Mononuclear cell (primary cell): ENCODE data around the gene ARHGAP23. TPM values are rescaled to one million over a fixed set of nuclear protein-coding genes. Genes with fewer than 3 reads are reported as not detected.
"Not testable (repeated sequence)": the region's sequence is repeated elsewhere in the genome, so short reads cannot be mapped to it uniquely, and the experiment has no call there.

Experiments used
- H3K27me3 ChIP-seq: 2 replicates; pipeline ENCODE4 v1.6.0; 2011; ENCODE audit warnings: low read length, control low read depth; ENCODE audit not compliant: insufficient read depth
- H3K4me1 ChIP-seq: 2 replicates; pipeline ENCODE4 v1.5.1; 2011; ENCODE audit warnings: mild to moderate bottlenecking, low read length, control low read depth; ENCODE audit not compliant: insufficient read depth
- H3K4me3 ChIP-seq: 2 replicates; pipeline ENCODE4 v1.5.1; 2011; ENCODE audit warnings: mild to moderate bottlenecking, low read length, moderate library complexity
- H3K9me3 ChIP-seq: 2 replicates; pipeline ENCODE4 v1.5.1; 2011; ENCODE audit warnings: low read depth, mild to moderate bottlenecking, control low read depth, low read length
- total RNA-seq: library from RNA; depleted of rRNA; stranded (reverse); fragments of >200 nt; gene quantifications from one replicate; pipeline ENCODE4 v1.2.3, GENCODE V29; 2012

ARHGAP23 gene
- total RNA-seq, 1 donor: 0.94 TPM

GRCh38 chr17:38497656-38498055, 69.4 kb downstream of the ARHGAP23 start:
- H3K9me3 ChIP-seq, H3K27me3 ChIP-seq, H3K4me1 ChIP-seq, H3K4me3 ChIP-seq: not testable (repeated sequence)

GRCh38 chr17:38498353-38498752, 70.1 kb downstream of the ARHGAP23 start:
- Histone ChIP-seq H3K9me3 (no peaks in the 10 kb centered on the region), H3K4me3 (no peak overlapping the region), H3K27me3 (no peaks in the 10 kb centered on the region), H3K4me1 (no peaks in the 10 kb centered on the region)

- not testable (repeated sequence) for H3K27me3 ChIP-seq, H3K4me1 ChIP-seq, H3K9me3 ChIP-seq, H3K4me3 ChIP-seq
These were observed 71.0 kb downstream of the ARHGAP23 start for GRCh38 chr17:38499230-38499629.

- not testable (repeated sequence) for H3K9me3 ChIP-seq, H3K4me3 ChIP-seq, H3K4me1 ChIP-seq, H3K27me3 ChIP-seq
These were observed 73.5 kb downstream of the ARHGAP23 start for GRCh38 chr17:38501718-38502117.

- H3K4me1 ChIP-seq, H3K27me3 ChIP-seq: not testable (repeated sequence)
These were observed 75.1 kb downstream of the ARHGAP23 start for GRCh38 chr17:38503286-38503913.

GRCh38 chr17:38504216-38504615, 76.0 kb downstream of the ARHGAP23 start:
- H3K9me3 ChIP-seq: no peaks in the 10 kb centered on the region
- no peaks in the 10 kb centered on the region for H3K4me1 ChIP-seq
- H3K27me3 ChIP-seq: no peaks in the 10 kb centered on the region
- no peak overlapping the region for H3K4me3 ChIP-seq

More at GRCh38 chr17:38503286-38503913, 75.1 kb downstream of the ARHGAP23 start:
- not testable (repeated sequence) for H3K4me3 ChIP-seq, H3K9me3 ChIP-seq

- H3K4me3 ChIP-seq: no peak overlapping the region
- H3K4me1 ChIP-seq: peaks cover 7% of the 10 kb centered on the region
- peaks cover 16% of the 10 kb centered on the region for H3K27me3 ChIP-seq
- H3K9me3 ChIP-seq: no peaks in the 10 kb centered on the region
These were observed 79.2 kb downstream of the ARHGAP23 start for GRCh38 chr17:38507436-38507835.

GRCh38 chr17:38507921-38508569, 79.8 kb downstream of the ARHGAP23 start:
- Histone ChIP-seq H3K27me3 (peaks cover 16% of the 10 kb centered on the region), H3K4me1 (peaks cover 7% of the 10 kb centered on the region), H3K4me3 (no peak overlapping the region), H3K9me3 (no peaks in the 10 kb centered on the region)

- Histone ChIP-seq H3K4me3 (no peak overlapping the region), H3K9me3 (no peaks in the 10 kb centered on the region), H3K4me1 (peaks cover 7% of the 10 kb centered on the region), H3K27me3 (peaks cover 16% of the 10 kb centered on the region)
These were observed 80.3 kb downstream of the ARHGAP23 start for GRCh38 chr17:38508570-38508950.

- Histone ChIP-seq H3K27me3 (peaks cover 16% of the 10 kb centered on the region), H3K4me1 (peaks cover 7% of the 10 kb centered on the region), H3K9me3 (no peaks in the 10 kb centered on the region), H3K4me3 (no peak overlapping the region)
These were observed 80.9 kb downstream of the ARHGAP23 start for GRCh38 chr17:38508954-38509771.

GRCh38 chr17:38509772-38510420, 81.6 kb downstream of the ARHGAP23 start:
- peaks cover 7% of the 10 kb centered on the region for H3K4me1 ChIP-seq
- H3K4me3 ChIP-seq: no peak overlapping the region
- peaks cover 16% of the 10 kb centered on the region for H3K27me3 ChIP-seq
- no peaks in the 10 kb centered on the region for H3K9me3 ChIP-seq

GRCh38 chr17:38510421-38511149, 82.3 kb downstream of the ARHGAP23 start:
- Histone ChIP-seq H3K4me3 (no peak overlapping the region), H3K9me3 (no peaks in the 10 kb centered on the region), H3K4me1 (peaks cover 7% of the 10 kb centered on the region), H3K27me3 (peaks cover 16% of the 10 kb centered on the region)

- Histone ChIP-seq H3K27me3 (peaks cover 16% of the 10 kb centered on the region), H3K4me3 (no peak overlapping the region)
These were observed 83.2 kb downstream of the ARHGAP23 start for GRCh38 chr17:38511150-38512108.

More at GRCh38 chr17:38511150-38512108, 83.2 kb downstream of the ARHGAP23 start:
- peaks cover 7% of the 10 kb centered on the region for H3K4me1 ChIP-seq
- no peaks in the 10 kb centered on the region for H3K9me3 ChIP-seq
